K562 (cell line): ENCODE data around the gene LNPEP. TPM values are rescaled to one million over a fixed set of nuclear protein-coding genes. Genes with fewer than 3 reads are reported as not detected.

Experiments
- ATAC-seq: fragments of 200-7000 bp; cut with Tn5 transposase; 3 replicates; pipeline ENCODE4 v1.9.1; 2020; ENCODE audit warnings: moderate library complexity
- BruUV-seq: library from RNA; stranded (reverse); fragments of 400-500 nt; replicated peaks from 2 replicates; lab custom pipeline; 2021; lab: Mats Ljungman, UMichigan
- CTCF ChIA-PET: fragments of 300-600 bp; formaldehyde crosslinking; extraction: SDS; loops from one replicate; lab custom pipeline; 2021; ENCODE audit warnings: low intra/inter-chr PET ratio; lab: Yijun Ruan, JAX
- POLR2A ChIA-PET: fragments of 300-600, 350-650 bp; sonication (Branson Sonifier 250); formaldehyde crosslinking; extraction: SDS; loops from one replicate; lab custom pipeline; 2021; ENCODE audit warnings: antibody characterized with exemption, inconsistent platforms; lab: Yijun Ruan, JAX
- DNase-seq, 4 experiments: peaks; one replicate each; pipeline versions ENCODE4 v3.0.0 to v3.0.0-alpha.2; 2011 to 2018; ENCODE audit warnings: low spot score in 3 of 4, mixed read lengths in 3 of 4; ENCODE audit errors: extremely low read depth in 1 of 4
- FAIRE-seq: peaks from 2 replicates; lab custom pipeline; 2011; peaks lifted over from hg19 to GRCh38; lab: Jason Lieb, UNC
- H2AFZ ChIP-seq: 2 replicates; pipeline ENCODE4 v1.6.0; 2011; ENCODE audit warnings: low read depth, low read length, control low read depth, inconsistent platforms
- H3K27ac ChIP-seq: fragments of 200-600 bp; 3 replicates; pipeline ENCODE4 v1.8.0; 2011; ENCODE audit warnings: low read depth, mild to moderate bottlenecking, control low read depth, inconsistent platforms, low read length, moderate library complexity, mixed read lengths; ENCODE audit errors: extremely low read depth
- H3K27me3 ChIP-seq, 2 experiments: fragments of 300-600 bp in 1 of 2; 2 replicates in 1 of 2; 3 replicates in 1 of 2; pipeline versions ENCODE4 v1.6.0 to v1.8.0; 2011; ENCODE audit warnings: inconsistent platforms in 2 of 2, low read length in 2 of 2, mild to moderate bottlenecking in 1 of 2, mixed read lengths in 1 of 2, moderate library complexity in 1 of 2; ENCODE audit not compliant: control insufficient read depth in 2 of 2, insufficient read depth in 2 of 2
- H3K36me3 ChIP-seq: fragments of 300-600 bp; 3 replicates; pipeline ENCODE4 v1.8.0; 2011; ENCODE audit warnings: mild to moderate bottlenecking, low read length, inconsistent platforms; ENCODE audit not compliant: control insufficient read depth, insufficient read depth
- H3K4me1 ChIP-seq, 2 experiments: fragments of 200-600 bp in 1 of 2; replicated peaks in 1 of 2; 2 replicates in 1 of 2; 3 replicates in 1 of 2; pipeline versions ENCODE4 v1.5.1 to v1.8.0; 2011; ENCODE audit warnings: inconsistent platforms in 2 of 2, low read length in 2 of 2, mild to moderate bottlenecking in 1 of 2, mixed read lengths in 1 of 2, moderate library complexity in 1 of 2; ENCODE audit not compliant: control insufficient read depth in 2 of 2, insufficient read depth in 2 of 2
- H3K4me2 ChIP-seq: 2 replicates; pipeline ENCODE4 v1.6.1; 2011; ENCODE audit warnings: low read length, control low read depth, inconsistent platforms, mixed read lengths; ENCODE audit not compliant: insufficient read depth
- H3K4me3 ChIP-seq: fragments of 200-600 bp; sonication (generic), shearing (Covaris generic); 2 replicates; pipeline ENCODE4 v1.5.1; 2016; ENCODE audit warnings: control low read depth, inconsistent platforms
- H3K79me2 ChIP-seq: fragments of 200-600 bp; 3 replicates; pipeline ENCODE4 v1.8.0; 2011; ENCODE audit warnings: low read length, inconsistent platforms; ENCODE audit not compliant: control insufficient read depth, insufficient read depth
- H3K9ac ChIP-seq, 2 experiments: 2 replicates each; pipeline versions ENCODE4 v1.6.0 to v1.6.1; 2011; ENCODE audit warnings: low read depth in 2 of 2, low read length in 2 of 2, control low read depth in 1 of 2, inconsistent platforms in 1 of 2, mild to moderate bottlenecking in 1 of 2, mixed read lengths in 1 of 2; ENCODE audit not compliant: insufficient read depth in 1 of 2
- H3K9me1 ChIP-seq: one replicate; pipeline ENCODE4 v1.6.0; 2011; ENCODE audit warnings: inconsistent platforms, mild to moderate bottlenecking, low read length, moderate library complexity; ENCODE audit not compliant: control insufficient read depth, insufficient read depth
- H3K9me3 ChIP-seq: replicated peaks from 2 replicates; pipeline ENCODE4 v1.5.1; 2011; ENCODE audit warnings: low read depth, low read length, inconsistent platforms; ENCODE audit not compliant: control insufficient read depth, insufficient read depth
- H4K20me1 ChIP-seq: replicated peaks from 2 replicates; pipeline ENCODE4 v1.6.1; 2011; ENCODE audit warnings: low read length, inconsistent platforms, mixed read lengths; ENCODE audit not compliant: control insufficient read depth, insufficient read depth
- BMI1 ChIP-seq: fragments of 150-350 bp; IDR thresholded peaks from 2 replicates; pipeline ENCODE4 v1.6.1; 2014; ENCODE audit warnings: low read length
- HDAC2 ChIP-seq: fragments of 450-650 bp; IDR thresholded peaks from 2 replicates; pipeline ENCODE4 v1.6.1; 2016; ENCODE audit warnings: mild to moderate bottlenecking
- HDAC6 ChIP-seq: IDR thresholded peaks from 2 replicates; pipeline ENCODE4 v1.6.1; 2012; ENCODE audit warnings: low read depth, mild to moderate bottlenecking, control low read depth, inconsistent platforms, low read length, moderate library complexity
- KLF1 ChIP-seq: fragments of 450-650 bp; IDR thresholded peaks from 2 replicates; pipeline ENCODE4 v1.6.1; 2016; ENCODE audit warnings: missing genetic modification characterization, missing compliant biosample characterization
- NR1H2 ChIP-seq: sonication (generic); formaldehyde crosslinking; IDR thresholded peaks from 2 replicates; pipeline ENCODE4 v1.4.0; 2020; ENCODE audit warnings: mild to moderate bottlenecking, missing genetic modification reagents
- RAD21 ChIP-seq, 2 experiments: fragments of 250-450 bp in 1 of 2; fragments of 450-650 bp in 1 of 2; sonication (Bioruptor Pico) in 1 of 2; formaldehyde crosslinking in 1 of 2; IDR thresholded peaks in 1 of 2; conservative IDR thresholded peaks in 1 of 2; 2 replicates each; pipeline versions ENCODE4 v1.4.0 to v1.8.0; 2020 to 2022; ENCODE audit warnings: mild to moderate bottlenecking in 2 of 2, moderate library complexity in 1 of 2
- RAD51 ChIP-seq: fragments of 450-650 bp; IDR thresholded peaks from 2 replicates; pipeline ENCODE4 v1.7.1; 2016; ENCODE audit warnings: low read depth, mild to moderate bottlenecking, borderline replicate concordance
- TAF1 ChIP-seq: IDR thresholded peaks from 2 replicates; pipeline ENCODE4 v1.6.1; 2011; ENCODE audit warnings: mild to moderate bottlenecking, low read length, moderate library complexity; ENCODE audit not compliant: insufficient read depth, control insufficient read depth, severe bottlenecking; ENCODE audit errors: extremely low read depth
- TAF7 ChIP-seq: fragments of 450-650 bp; IDR thresholded peaks from 2 replicates; pipeline ENCODE4 v1.6.1; 2016; ENCODE audit warnings: missing genetic modification characterization, missing compliant biosample characterization
- ZNF23 ChIP-seq: fragments of 250-450 bp; sonication (Bioruptor Pico); IDR thresholded peaks from 2 replicates; pipeline ENCODE4 v1.4.0; 2020; ENCODE audit warnings: mild to moderate bottlenecking
- ZNF282 ChIP-seq: sonication (generic); formaldehyde crosslinking; IDR thresholded peaks from 2 replicates; pipeline ENCODE4 v1.8.1; 2023; ENCODE audit warnings: missing genetic modification reagents
- ZSCAN29 ChIP-seq: fragments of 450-650 bp; IDR thresholded peaks from 2 replicates; pipeline ENCODE4 v1.6.1; 2017
- WGBS: fragments of 100-300 bp; shearing (Covaris generic); methylation state at CpG from one replicate; pipeline ENCODE4 v1.1.6; 2016; ENCODE audit warnings: low coverage, mixed read lengths; ENCODE audit not compliant: insufficient coverage; ENCODE audit errors: missing lambda C conversion rate; 5-methylcytosine and 5-hydroxymethylcytosine counted together
- in situ Hi-C: fragments of 300-500 bp; cut with MboI; formaldehyde crosslinking; loops from 4 replicates; pipeline ENCODE4 v1.15.0; 2018; ENCODE audit warnings: inconsistent platforms, mixed read lengths
- intact Hi-C: fragments of 100-400 bp; cut with micrococcal nuclease; formaldehyde crosslinking; loops from 2 replicates; pipeline ENCODE4 v1.14.2; 2022
- polyA plus RNA-seq, 8 experiments: library from polyadenylated mRNA; depleted of rRNA in 4 of 8; stranded (reverse) in 5 of 8; unstranded in 3 of 8; fragments of >200 nt; fragmentation: Nextera tagmentation in 2 of 8; fragmentation: Illumina TruSeq in 1 of 8; extraction: Ambion mirVana in 2 of 8; extraction: Trizol in 1 of 8; gene quantifications; 2 replicates each; pipeline versions ENCODE4 v1.2.1 to v1.2.3, GENCODE V29; 2011 to 2014; ENCODE audit warnings: inconsistent platforms in 1 of 8, missing spikeins in 1 of 8
- total RNA-seq, 7 experiments: library from RNA; depleted of rRNA in 6 of 7; stranded (reverse); fragments of >200 nt in 6 of 7; fragmentation: Illumina TruSeq in 2 of 7; extraction: Trizol in 2 of 7; gene quantifications; 2 replicates each; pipeline versions ENCODE4 v1.2.1 to v1.2.3, GENCODE V29; 2011 to 2021; ENCODE audit warnings: low replicate concordance in 1 of 7
- TF ChIP-seq, protein P1 (sequence below): fragments of 250-450 bp; sonication (Bioruptor Pico); IDR thresholded peaks from 2 replicates; pipeline ENCODE4 v1.5.0; 2020; ENCODE audit warnings: mild to moderate bottlenecking, borderline replicate concordance
- TF ChIP-seq, protein P2 (sequence below): fragments of 450-650 bp; IDR thresholded peaks from 2 replicates; pipeline ENCODE4 v1.6.1; 2017; ENCODE audit warnings: antibody characterized with exemption

The LNPEP gene
- total and polyA plus RNA-seq, 9 of the 15 experiments (the other 6 are each of a cell fraction or from before 2014, with no cell fraction given): 2.6 to 27.9 (median 11.2) TPM

DNA sequence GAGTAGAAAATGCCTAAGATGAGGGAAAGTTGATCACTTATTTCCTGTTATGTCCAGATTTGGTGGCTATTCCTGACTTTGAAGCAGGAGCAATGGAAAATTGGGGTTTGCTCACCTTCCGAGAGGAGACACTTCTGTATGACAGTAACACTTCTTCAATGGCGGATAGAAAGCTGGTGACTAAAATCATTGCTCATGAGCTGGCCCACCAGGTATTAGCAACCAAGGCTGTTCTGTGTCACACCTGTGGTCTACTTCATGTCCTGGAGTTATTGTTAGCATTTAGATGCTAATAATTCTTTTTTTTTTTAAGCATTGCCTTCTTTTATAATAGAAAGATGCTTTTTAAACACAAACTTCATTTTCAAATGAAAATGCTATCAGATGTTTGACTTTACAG is 57.9 kb downstream of the LNPEP start:
- Histone ChIP-seq H3K4me2 (no peak overlapping the region), H3K9ac (no peak overlapping the region), H4K20me1 (no peaks in the 10 kb centered on the region), H2AFZ (no peak overlapping the region), H3K4me1 (no peaks in the 10 kb centered on the region), H3K79me2 (no peaks in the 10 kb centered on the region), H3K27ac (no peak overlapping the region), H3K27me3 (no peaks in the 10 kb centered on the region)
- DNase-seq: no peak
- no TSS peak for BruUV-seq
- CTCF ChIA-PET: no interaction called here
- FAIRE-seq: no peak
- POLR2A ChIA-PET: interaction anchor here (0.6 to 0.8 kb wide), 2 partner anchors 16 to 67 kb away, joined by 3 to 4 read pairs; no protein-coding TSS in a partner anchor
- 100% methylated on average over 2 of the region's 2 CpGs for WGBS
- TF ChIP-seq KLF1 (tag) (no peak), NR1H2 (CRISPR knock-in tag) (no peak)
- TF ChIP-seq, protein P1, sequence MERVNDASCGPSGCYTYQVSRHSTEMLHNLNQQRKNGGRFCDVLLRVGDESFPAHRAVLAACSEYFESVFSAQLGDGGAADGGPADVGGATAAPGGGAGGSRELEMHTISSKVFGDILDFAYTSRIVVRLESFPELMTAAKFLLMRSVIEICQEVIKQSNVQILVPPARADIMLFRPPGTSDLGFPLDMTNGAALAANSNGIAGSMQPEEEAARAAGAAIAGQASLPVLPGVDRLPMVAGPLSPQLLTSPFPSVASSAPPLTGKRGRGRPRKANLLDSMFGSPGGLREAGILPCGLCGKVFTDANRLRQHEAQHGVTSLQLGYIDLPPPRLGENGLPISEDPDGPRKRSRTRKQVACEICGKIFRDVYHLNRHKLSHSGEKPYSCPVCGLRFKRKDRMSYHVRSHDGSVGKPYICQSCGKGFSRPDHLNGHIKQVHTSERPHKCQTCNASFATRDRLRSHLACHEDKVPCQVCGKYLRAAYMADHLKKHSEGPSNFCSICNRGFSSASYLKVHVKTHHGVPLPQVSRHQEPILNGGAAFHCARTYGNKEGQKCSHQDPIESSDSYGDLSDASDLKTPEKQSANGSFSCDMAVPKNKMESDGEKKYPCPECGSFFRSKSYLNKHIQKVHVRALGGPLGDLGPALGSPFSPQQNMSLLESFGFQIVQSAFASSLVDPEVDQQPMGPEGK (CRISPR knock-in tag): no peak
- TF ChIP-seq, all 486 proteins: peak for 0
- Histone ChIP-seq H3K4me3 (no peak overlapping the region), H3K36me3 (peaks cover 44% of the 10 kb centered on the region), H3K9me3 (no peaks in the 10 kb centered on the region), H3K9me1 (no peaks in the 10 kb centered on the region)
- intact Hi-C loops (no loop called here), in situ Hi-C loops (no loop called here)
- no peak for ATAC-seq

DNA sequence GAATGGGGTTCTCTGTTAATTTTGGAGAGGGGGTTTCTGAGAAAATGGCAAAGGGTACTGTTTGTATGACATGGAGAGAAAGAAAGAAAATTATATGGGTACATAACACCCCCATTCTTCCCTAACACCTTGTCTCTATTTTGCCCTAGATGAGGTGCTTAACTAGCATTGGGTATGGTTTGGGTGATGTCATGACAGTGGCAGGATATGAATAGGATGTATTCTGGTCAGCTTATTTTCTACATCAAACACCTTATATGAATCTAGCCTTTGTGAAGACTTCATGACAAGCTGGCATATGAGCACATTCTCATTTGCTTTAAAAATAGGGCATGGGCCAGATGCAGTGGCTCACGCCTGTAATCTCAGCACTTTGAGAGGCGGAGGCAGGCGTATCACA is 58.6 kb downstream of the LNPEP start:
- Histone ChIP-seq H2AFZ (no peak overlapping the region), H3K36me3 (peaks cover 46% of the 10 kb centered on the region), H3K9me1 (no peaks in the 10 kb centered on the region), H3K9ac (no peak overlapping the region), H3K4me3 (no peak overlapping the region), H3K9me3 (no peaks in the 10 kb centered on the region), H3K4me2 (no peak overlapping the region), H3K27me3 (no peaks in the 10 kb centered on the region), H4K20me1 (no peaks in the 10 kb centered on the region), H3K79me2 (no peaks in the 10 kb centered on the region), H3K27ac (no peak overlapping the region), H3K4me1 (no peaks in the 10 kb centered on the region)
- in situ Hi-C loops (no loop called here), intact Hi-C loops (no loop called here)
- FAIRE-seq: no peak
- ATAC-seq: no peak
- BruUV-seq: no TSS peak
- ChIA-PET POLR2A (interaction anchor here (0.6 kb wide), 1 partner anchor 67 kb away, joined by 4 read pairs; no protein-coding TSS in a partner anchor), CTCF (no interaction called here)
- 92% methylated on average over 3 of the region's 3 CpGs for WGBS
- no peak for DNase-seq
- TF ChIP-seq RAD51: no peak
- TF ChIP-seq, protein P2, sequence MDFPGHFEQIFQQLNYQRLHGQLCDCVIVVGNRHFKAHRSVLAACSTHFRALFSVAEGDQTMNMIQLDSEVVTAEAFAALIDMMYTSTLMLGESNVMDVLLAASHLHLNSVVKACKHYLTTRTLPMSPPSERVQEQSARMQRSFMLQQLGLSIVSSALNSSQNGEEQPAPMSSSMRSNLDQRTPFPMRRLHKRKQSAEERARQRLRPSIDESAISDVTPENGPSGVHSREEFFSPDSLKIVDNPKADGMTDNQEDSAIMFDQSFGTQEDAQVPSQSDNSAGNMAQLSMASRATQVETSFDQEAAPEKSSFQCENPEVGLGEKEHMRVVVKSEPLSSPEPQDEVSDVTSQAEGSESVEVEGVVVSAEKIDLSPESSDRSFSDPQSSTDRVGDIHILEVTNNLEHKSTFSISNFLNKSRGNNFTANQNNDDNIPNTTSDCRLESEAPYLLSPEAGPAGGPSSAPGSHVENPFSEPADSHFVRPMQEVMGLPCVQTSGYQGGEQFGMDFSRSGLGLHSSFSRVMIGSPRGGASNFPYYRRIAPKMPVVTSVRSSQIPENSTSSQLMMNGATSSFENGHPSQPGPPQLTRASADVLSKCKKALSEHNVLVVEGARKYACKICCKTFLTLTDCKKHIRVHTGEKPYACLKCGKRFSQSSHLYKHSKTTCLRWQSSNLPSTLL: no peak
- TF ChIP-seq ZNF23 (CRISPR knock-in tag): no peak
- no peak for TF ChIP-seq ZSCAN29
- TF ChIP-seq HDAC6: no peak
- TF ChIP-seq ZNF282 (CRISPR knock-in tag): no peak
- TF ChIP-seq HDAC2: no peak
- no peak for TF ChIP-seq TAF1
- no peak for TF ChIP-seq RAD21 (CRISPR knock-in tag; conservative IDR thresholded peaks at IDR 0.05 in 1 of 2, IDR thresholded peaks at IDR 0.05 in 1 of 2)
- no peak for TF ChIP-seq TAF7 (tag)
- TF ChIP-seq BMI1: no peak
